GF-D8 (cell line): Measurements from ENCODE around the gene CCNL1.
A peak's percentile ranks its signal among the peaks of the same experiment; 100 is the strongest.
"Not testable (repeated sequence)": the region's sequence is repeated elsewhere in the genome, so short reads cannot be mapped to it uniquely, and the experiment has no call there.

ENCODE experiments used
- DNase-seq: peaks from one replicate; lab custom pipeline; 2025; lab: John Stamatoyannopoulos, UW

CCNL1 gene

DNA sequence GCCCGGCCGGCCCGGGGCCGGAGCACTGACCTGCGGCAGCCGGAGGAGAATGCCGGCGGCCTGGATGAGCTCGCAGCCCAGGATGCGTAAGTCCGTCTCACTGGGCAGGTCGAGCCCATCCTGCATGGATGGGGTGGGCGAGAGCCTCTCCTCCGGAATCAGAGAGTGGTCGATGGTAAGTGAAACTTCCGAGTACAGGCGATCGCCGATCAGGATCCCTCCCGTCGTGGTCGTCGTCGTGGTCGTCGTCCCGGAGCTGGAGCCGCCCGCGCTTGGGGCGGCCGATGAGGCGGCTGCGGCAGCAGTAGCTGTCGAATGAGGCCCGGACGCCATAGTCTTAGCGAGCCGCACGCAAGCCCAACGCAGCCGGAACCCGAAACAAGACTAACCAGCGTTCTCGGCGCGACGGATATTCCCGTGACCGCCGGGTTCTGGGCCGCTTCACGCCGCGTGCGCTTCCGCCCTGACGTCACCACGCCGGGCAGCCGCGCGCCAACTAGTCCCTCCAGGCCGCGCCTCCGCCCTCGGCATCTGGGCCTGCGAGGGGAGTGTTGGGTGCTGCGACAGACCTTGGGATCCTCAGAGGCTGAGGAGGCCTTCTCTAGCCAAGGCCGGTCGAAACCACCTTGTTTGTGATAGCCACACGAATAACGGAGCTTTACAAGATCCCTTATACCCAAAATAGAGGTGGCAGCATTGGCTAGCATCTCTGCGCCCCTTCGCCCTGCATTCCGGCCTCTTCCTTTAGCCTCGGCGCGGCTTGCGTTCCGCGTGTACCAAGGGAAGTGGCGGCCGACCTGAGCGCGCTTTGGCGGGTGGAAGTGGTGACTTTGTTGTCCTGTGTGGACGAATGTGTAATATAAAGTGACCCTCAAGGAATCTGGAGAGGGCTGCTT, at the start of gene CCNL1:
Gene CCNL1 (minus strand): TSS at position 386 of the 896 bp plus-strand sequence. CDS start 53 bp downstream, at position 333.
- peak; percentile 78 for DNase-seq

DNA sequence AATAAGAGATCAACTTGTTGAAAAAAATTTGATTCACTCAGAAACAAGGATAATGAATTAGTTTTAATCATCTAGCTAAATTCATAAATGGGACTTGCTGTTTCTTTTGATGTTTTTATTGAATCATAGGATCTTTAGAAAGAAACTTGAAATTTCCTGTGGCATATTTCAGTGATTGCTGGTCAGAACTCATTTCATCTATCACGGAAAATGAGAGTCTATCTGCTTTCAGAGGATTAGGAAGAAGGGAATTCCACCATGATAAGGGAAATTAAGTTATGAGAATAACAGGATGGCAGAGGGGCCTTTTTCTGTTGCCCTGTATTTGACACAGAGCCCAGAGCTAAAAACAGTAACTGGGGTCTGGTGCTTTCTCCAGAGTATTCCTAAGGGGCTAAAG, 44.9 kb upstream of the CCNL1 start:
- no peak for DNase-seq

DNA sequence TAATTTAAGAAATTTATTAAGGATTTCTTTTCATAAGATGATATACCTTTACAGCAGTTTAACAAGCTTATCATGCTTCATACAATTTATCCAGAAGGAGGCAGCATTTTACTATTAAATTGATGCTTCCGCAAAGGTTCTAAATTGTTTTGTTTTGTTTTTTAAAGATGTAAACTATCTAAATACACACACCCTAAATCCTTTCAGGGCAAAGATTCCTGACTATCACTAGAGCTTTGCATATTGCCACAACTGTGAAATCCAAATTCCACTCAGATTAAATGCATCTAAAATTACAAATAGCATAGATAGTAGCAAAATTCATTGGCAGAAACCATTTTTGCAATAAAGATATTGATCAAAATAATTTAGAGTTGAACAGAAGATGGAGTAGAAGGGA, 44.5 kb upstream of the CCNL1 start:
- DNase-seq: peak; percentile 1

DNA sequence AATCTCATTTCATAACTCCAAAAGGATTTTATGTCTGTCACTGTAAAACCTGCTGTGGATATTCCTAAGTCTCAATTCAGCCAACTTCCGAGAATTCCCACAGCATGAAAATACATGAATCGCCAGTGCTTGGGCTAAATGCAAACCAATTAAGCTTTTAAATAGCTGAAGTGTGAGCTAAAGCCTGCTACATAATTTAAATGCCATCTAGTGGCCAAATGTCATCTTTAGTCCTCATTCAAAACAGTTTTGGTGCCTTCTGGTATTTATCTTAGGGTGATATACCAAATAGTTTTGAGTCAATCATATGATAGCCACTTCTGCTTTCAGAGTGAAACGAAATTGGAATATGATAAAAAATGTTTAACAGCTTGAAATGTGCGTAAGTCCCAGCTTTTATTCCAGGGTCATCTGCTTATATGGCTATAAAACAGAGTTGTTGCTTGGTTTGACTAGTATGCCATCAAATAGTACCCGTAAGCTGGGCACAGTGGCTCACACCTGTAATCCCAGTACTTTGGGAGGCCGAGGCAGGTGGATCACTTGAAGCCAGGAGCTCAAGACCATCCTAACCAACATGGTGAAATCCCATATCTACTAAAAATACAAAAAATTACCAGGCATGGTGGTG, 41.8 kb upstream of the CCNL1 start:
- DNase-seq: peak; percentile 39

DNA sequence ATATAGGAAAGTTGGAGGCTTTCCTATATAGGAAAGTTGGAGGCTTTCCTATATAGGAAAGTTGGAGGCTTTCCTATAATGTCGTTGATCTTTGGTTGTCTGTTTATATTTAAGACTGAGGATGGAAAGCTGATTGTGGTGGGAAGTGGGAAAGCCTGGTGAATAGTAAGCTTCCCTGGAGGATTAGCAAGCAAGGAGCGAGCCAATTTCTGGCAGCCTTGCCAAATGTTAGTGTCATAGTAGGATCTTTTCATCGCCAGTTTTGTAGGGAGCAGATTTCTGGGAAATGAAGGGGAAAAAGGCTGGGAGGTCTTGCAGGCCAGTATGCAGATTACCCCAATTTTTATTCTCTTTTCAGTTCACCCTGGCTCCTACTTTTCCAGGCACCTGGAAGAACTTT, 39.9 kb upstream of the CCNL1 start:
- DNase-seq: no peak

DNA sequence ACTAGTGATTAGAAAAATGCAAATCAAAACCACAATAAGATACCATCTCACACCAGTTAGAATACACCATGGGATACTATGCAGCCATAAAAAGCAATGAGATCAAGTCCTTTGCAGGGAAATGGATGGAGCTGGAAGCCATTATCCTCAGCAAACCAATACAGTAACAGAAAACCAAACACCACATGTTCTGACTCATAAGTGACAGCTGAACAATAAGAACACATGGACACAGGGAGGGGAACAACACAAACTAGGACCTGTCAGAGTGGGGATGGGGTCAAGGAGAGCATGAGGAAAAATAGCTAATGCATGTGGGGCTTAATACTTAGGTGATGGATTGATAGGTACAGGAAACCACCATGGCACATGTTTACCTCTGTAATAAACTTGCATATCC, 36.0 kb upstream of the CCNL1 start:
- no peak for DNase-seq

DNA sequence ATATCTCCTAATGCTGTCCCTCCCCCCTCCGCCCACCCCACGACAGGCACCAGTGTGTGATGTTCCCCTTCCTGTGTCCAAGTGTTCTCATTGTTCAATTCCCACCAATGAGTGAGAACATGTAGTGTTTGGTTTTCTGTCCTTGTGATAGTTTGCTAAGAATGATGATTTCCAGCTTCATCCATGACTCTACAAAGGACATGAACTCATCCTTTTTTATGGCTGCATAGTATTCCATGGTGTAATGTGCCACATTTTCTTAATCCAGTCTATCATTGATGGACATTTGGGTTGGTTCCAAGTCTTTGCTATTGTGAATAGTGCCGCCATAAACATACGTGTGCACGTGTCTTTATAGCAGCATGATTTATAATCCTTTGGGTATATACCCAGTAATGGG, 31.2 kb upstream of the CCNL1 start:
- DNase-seq: not testable (repeated sequence)

DNA sequence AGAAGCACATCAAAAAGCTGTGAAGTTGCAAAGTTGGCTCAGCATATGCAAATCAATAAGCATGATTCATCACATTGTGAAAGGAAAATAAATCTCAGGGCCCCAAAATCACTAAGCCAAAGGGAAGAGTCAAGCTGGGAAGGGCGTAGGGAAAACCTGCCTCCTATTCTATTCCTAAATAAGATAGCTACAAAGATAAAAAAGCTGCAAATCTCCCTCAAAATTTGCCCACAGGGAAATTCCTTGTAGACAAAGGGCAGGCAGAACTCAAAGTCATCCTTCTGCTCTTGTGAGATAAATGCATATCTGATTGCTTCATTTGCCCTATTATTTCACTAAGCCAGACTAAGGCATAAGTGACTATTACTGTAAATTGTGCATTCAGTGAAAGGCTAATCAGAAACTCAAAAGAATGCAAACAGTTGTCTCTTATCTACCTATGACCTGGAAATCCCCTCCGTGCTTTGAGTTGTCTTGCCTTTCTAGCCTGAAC, 30.5 kb upstream of the CCNL1 start:
- no peak for DNase-seq

DNA sequence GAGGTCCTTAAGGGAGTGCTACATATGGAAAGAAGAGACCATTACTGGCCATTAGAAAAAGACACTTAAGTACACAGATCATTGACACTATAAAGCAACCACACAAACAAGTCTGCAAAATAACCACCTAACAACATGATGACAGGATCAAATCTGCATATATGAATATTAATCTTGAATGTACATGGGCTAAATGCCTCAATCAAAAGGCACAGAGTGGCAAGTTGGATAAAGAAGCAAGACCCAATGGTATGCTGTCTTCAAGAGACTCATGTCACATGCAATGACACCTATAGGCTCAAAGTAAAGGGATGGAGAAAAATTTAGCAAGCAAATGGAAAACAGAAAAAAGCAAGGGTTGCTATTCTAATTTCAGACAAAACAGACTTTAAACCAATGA, 28.4 kb upstream of the CCNL1 start:
- no peak for DNase-seq

DNA sequence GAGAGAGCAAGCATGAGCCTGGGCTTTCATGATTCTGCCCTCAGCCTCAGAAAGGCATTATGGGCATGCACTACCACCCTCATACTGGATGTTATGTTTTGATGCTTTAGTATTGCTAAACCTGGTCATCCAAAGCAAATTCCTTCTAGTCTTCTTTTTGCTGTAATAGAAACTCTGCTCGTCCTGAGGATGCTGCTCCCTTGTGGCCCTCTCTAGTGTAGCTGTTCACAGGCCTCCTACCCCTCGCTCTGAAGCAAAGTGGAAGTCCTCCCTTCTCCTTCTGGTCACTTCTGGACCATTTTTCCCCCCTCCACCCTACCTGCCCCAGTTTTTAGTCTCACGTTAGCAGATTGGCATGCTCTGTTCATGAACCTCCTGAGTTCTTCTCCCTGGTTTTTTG, 22.9 kb upstream of the CCNL1 start:
- DNase-seq: no peak

DNA sequence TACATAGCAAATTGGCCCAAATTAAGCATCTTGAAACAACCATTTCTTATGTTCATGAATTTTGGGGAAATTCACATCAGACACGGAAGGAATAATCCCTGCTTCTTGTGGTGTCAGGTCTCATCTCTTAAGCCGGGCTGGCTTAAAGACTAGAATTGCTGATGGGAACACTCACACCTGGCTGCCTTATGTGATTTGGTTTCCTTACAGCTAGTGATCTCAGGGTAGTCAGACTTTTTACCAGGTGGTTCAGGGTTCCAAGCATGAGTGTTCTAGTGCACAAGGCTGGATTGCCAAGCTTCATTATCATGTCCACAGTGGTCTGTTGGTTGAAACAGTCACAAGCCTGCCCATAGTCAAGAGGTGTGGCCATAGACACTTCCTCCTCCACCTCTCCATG, 20.3 kb upstream of the CCNL1 start:
- DNase-seq: no peak

DNA sequence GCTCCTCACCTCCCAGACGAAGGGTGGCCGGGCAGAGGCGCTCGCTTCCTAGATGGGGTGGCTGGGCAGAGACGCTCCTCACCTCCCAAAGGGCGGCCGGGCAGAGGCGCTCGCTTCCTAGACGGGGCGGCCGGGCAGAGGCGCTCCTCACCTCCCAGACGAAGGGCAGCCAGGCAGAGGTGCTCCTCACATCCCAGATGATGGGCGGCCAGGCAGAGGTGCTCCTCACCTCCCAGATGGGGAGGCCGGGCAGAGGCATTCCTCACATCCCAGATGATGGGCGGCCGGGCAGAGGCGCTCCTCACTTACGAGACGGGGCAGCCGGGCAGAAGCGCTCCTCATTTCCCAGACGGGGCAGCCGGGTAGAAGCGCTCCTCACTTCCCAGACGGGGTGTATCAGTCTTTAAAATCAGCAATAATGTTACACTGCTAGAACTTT, 19.4 kb upstream of the CCNL1 start:
- no peak for DNase-seq

DNA sequence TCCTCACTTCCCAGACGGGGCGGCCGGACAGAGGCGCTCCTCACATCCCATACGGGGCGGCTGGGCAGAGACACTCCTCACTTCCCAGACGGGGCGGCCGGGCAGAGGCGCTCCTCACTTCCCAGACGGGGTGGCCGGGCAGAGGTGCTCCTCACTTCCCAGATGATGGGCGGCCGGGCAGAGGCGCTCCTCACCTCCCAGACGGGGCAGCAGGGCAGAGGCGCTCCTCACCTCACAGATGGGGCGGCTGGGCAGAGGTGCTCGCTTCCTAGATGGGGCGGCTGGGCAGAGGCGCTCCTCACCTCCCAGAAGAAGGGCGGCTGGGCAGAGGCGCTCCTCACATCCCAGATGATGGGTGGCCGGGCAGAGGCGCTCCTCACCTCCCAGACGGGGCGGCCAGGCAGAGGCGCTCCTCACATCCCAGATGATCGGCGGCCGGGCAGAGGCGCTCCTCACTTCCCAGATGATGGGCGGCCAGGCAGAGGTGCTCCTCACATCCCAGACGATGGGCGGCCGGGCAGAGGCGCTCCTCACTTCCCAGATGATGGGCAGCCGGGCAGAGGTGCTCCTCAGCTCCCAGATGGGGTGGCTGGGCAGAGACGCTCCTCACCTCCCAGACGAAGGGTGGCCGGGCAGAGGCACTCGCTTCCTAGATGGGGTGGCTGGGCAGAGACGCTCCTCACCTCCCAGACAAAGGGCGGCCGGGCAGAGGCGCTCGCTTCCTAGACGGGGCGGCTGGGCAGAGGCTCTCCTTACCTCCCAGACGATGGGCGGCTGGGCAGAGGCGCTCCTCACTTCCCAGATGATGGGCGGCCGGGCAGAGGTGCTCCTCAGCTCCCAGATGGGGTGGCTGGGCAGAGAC, 18.8 kb upstream of the CCNL1 start:
- not testable (repeated sequence) for DNase-seq

DNA sequence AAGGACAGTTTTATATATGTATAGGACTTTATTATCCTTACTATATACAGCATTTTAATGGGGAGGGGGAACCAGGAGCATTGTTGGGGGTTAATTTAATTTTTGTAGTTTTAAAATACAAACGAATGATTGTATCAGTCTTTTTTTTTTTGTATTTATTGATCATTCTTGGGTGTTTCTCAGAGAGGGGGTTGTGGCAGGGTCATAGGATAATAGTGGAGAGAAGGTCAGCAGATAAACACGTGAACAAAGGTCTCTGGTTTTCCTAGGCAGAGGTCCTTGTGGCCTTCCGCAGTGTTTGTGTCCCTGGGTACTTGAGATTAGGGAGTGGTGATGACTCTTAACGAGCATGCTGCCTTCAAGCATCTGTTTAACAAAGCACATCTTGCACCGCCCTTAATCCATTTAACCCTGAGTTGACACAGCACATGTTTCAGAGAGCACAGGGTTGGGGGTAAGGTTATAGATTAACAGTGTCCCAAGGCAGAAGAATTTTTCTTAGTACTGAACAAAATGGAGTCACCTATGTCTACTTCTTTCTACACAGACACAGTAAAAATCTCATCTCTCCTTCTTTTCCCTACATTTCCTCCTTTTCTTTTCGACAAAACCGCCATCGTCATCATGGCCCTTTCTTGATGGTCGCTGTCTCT, 18.0 kb upstream of the CCNL1 start:
- not testable (repeated sequence) for DNase-seq

DNA sequence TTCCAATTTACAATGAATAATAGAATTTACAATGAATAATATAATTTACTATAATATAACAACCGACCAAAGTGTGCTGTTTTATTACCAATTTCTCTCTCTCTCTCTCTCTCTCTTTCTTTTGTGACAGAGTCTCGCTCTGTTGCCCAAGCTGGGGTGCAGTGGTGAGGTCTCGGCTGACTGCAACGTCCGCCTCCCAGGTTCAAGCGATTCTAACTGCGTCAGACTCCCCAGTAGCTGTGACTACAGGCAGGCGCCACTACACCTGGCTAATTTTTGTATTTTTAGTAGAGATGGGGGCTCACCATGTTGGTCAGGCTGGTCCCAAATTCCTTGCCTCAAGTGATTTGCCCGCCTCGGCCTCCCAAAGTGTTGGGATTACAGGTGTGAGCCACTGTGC, 17.0 kb upstream of the CCNL1 start:
- DNase-seq: no peak

DNA sequence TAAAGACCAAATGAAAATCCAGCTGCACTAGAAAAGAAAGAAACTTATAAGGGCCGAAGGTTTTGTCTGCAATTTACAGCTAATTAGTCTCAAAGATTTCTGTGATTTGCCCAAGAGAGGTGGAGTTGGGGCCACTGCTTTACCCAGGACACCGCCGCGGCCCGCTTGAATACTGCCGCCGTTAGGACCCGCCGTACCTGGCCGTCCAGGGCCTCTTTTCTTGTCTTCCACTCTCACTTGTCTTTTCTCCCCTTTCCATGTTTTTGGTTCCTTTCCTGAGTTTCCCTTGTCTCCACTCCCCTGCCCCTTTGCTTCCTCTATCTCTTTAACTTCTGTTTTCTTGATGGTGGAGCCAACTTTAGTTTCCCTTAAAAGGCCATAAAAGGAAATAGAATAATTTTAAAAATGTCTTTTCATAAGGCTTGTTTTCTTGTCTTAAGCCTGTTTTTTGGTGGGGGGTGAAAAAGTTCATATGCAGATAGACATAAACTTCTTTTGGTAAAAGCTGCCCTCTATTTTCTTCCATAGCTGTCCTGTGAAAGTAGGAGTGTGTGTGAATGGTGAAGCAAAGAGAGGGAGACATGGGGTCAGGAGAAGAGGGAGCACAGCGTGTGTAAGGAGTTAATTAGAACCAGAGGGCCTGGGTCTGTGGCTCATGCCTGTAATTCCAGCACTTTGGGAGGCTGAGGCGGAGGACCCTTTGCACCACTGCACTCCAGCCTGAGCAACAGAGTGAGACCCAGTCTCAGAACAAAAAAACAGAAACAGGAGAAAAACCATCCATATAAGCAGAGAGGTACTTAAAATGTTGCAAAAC, 16.0 kb upstream of the CCNL1 start:
- DNase-seq: peak; percentile 17

DNA sequence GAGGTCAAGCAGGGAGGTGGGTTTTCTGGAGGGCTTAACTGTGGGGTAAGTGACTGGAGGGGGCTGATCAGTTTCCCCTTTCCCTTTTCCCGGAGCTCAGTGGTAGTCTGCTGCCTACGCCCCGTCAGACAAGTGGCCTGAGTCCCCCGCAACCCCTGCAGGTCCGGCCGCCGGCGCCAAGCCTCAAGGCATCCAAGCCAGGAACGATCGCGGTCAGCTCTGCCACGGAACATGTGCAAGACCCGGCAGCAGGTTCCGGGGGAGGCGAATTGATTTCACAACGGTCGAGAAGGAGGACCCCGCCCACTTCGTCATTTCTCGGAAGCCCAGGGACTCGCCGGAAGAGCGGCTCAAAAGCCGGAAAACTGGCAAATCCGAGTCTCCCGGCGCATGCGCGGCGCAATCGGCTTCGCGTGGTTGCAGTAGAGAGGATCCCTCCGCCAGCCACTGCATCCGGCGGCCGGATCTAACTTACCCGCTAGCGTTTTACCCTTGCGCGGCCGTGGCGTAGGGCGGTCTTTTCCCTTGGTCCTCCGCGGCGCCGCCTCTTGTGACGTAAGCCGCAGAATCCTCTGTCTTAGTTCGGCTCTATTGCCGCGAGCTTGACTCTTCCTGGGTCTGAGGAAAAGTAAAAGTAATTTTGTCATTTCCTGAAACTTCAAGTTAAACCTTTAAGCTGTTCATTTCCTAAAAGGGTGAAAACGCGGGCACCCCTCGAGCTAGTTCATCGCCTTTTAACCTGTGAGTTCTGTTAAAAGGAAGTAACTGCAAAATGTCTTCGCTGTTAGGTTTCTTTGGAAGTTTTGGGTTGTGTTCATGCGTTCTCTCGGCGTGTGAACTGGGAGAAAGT, 14.9 kb upstream of the CCNL1 start:
- peak; percentile 98 for DNase-seq

DNA sequence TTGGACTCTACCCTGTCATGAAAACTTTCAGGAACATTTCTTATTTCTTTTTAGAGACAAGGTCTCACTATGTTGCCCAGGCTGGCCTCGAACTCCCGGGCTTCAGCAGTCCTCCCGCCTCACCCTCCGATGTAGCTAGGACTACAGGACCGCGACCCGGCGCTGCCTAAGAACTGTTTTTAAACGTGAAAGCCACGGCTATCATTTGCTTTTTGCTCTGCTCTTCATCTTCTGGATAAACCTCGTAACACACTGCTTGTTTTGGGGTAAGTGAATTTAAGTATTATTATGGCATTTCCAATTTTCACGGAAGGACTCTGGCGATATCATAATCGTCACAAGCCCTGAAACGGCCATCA, 14.3 kb upstream of the CCNL1 start:
- DNase-seq: peak; percentile 53

DNA sequence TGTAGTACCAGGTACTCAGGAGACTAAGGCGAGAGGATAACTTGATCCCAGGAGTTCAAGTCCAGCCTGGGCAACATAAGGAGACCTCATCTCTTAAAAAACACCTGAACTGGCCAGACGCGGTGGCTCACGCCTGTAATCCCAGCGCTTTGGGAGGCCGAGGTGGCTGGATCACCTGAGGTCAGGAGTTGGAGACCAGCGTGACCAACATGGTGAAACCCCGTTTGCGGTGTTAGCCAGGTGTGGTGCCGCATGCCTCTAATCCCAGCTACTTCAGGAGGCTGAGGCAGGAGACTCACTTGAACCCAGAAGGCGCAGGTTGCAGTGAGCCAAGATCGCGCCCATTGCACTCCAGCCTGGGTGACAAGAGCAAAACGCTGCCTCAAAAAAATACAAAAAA, 13.4 kb upstream of the CCNL1 start:
- not testable (repeated sequence) for DNase-seq

DNA sequence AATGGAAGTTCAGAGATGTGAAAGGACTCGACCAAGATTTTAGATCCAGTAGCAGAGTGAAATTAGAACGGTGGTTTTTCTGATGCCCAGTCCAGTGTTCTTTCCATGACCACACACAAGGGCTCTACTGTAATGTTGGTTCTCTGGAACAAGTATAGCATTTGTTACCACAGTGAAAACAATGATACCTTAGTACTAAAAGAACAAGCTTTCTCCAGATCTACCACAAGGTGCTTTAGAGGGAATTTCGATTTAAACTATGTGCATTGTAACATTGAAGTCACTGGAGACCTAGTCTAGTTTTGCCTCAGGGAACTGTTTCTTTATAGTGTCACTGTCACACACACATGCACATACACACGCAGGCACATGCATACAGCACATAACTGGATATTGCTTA, 12.8 kb upstream of the CCNL1 start:
- no peak for DNase-seq
